Measurements from ENCODE around the gene PAK5.

The PAK5 gene

GRCh38 chr20:9595763-9596162 lies 243.1 kb downstream of the PAK5 start:
- Mint-ChIP-seq H3K27ac (no peak overlapping the region), H3K4me3 (no peak overlapping the region), H3K4me1 (no peaks in the 10 kb centered on the region), H3K27me3 (no peaks in the 10 kb centered on the region), H3K9me3 (no peaks in the 10 kb centered on the region)
- DNase-seq (no peak), ATAC-seq (no peak)

- Mint-ChIP-seq H3K4me3 (no peak overlapping the region), H3K27me3 (no peaks in the 10 kb centered on the region), H3K9me3 (no peaks in the 10 kb centered on the region), H3K27ac (no peak overlapping the region), H3K4me1 (no peaks in the 10 kb centered on the region)
- DNase-seq (no peak), ATAC-seq (no peak)
Measured at GRCh38 chr20:9594284-9594875, 244.5 kb downstream of the PAK5 start.

DNA sequence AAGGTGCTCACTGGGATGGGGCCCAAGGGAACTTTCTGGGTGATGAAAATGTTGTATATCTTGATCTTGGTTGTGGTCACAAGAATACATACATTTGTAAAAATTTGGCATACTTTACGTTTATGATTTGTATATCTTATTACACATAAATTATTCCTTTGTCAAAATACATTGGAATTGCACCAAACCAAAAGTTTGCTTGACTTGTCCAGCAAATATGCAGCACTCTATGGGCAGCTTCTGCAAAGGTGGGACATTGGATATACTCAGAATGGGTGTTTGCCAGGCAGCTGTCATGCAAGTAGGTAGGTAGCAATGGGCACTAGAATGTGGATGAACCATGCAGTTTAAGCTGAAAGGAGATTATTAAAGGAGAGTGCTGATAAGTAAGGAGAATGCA lies 246.5 kb downstream of the PAK5 start:
- H3K9me3 Mint-ChIP-seq, result no peaks in the 10 kb centered on the region
- no peaks in the 10 kb centered on the region for H3K27me3 Mint-ChIP-seq
- H3K4me3 Mint-ChIP-seq, result no peak overlapping the region
- ATAC-seq (no peak), DNase-seq (no peak)
- H3K4me1 Mint-ChIP-seq, result no peaks in the 10 kb centered on the region
- no peak overlapping the region for H3K27ac Mint-ChIP-seq

GRCh38 chr20:9591080-9591479 lies 247.8 kb downstream of the PAK5 start:
- Mint-ChIP-seq H3K27me3 (no peaks in the 10 kb centered on the region), H3K27ac (no peak overlapping the region), H3K9me3 (no peaks in the 10 kb centered on the region), H3K4me3 (no peak overlapping the region), H3K4me1 (no peaks in the 10 kb centered on the region)
- DNase-seq, result no peak
- no peak for ATAC-seq

DNA sequence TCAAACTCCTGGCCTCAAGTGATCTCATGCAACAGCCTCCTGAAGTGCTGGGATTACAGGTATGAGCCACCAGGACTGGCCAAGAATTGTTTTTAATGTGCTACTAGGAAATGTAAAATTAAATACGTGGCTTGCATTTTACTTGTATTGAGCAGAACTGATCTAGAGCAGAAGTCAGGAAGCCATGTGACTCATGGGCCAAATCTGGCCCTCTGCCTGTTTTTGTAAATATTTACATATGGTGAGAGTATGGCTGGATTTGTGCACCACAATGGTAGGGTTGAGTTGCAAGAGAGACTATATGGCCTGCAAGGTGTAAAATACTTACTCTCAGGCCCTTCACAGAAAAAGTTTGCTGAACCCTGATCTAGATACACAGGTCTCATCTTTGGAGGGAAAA lies 248.7 kb downstream of the PAK5 start:
- H3K9me3 Mint-ChIP-seq, result no peaks in the 10 kb centered on the region
- H3K27ac Mint-ChIP-seq, result no peak overlapping the region
- ATAC-seq (no peak), DNase-seq (no peak)
- peaks cover 2% of the 10 kb centered on the region for H3K27me3 Mint-ChIP-seq
- H3K4me3 Mint-ChIP-seq, result no peak overlapping the region
- no peaks in the 10 kb centered on the region for H3K4me1 Mint-ChIP-seq

- ATAC-seq, result no peak
- peaks cover 11% of the 10 kb centered on the region for H3K27me3 Mint-ChIP-seq
- no peak overlapping the region for H3K27ac Mint-ChIP-seq
- H3K4me1 Mint-ChIP-seq, result no peaks in the 10 kb centered on the region
- DNase-seq, result no peak
- H3K4me3 Mint-ChIP-seq, result no peak overlapping the region
- no peaks in the 10 kb centered on the region for H3K9me3 Mint-ChIP-seq
Measured at GRCh38 chr20:9588706-9589105, 250.2 kb downstream of the PAK5 start.

GRCh38 chr20:9583151-9583550 lies 255.7 kb downstream of the PAK5 start:
- peaks cover 0 to 4% of the 10 kb centered on the region in 2 donors for H3K9me3 Mint-ChIP-seq
- H3K4me3 Mint-ChIP-seq, result no peak overlapping the region
- H3K4me1 Mint-ChIP-seq, result no peaks in the 10 kb centered on the region
- peaks cover 11% of the 10 kb centered on the region for H3K27me3 Mint-ChIP-seq
- DNase-seq (no peak), ATAC-seq (no peak)
- H3K27ac Mint-ChIP-seq, result no peak overlapping the region

GRCh38 chr20:9582137-9582536 lies 256.7 kb downstream of the PAK5 start:
- H3K4me1 Mint-ChIP-seq, result no peaks in the 10 kb centered on the region
- no peak for ATAC-seq
- H3K27me3 Mint-ChIP-seq, result peaks cover 11% of the 10 kb centered on the region
- no peak for DNase-seq
- peaks cover 0 to 4% of the 10 kb centered on the region in 2 donors for H3K9me3 Mint-ChIP-seq
- no peak overlapping the region for H3K4me3 Mint-ChIP-seq
- no peak overlapping the region for H3K27ac Mint-ChIP-seq

DNA sequence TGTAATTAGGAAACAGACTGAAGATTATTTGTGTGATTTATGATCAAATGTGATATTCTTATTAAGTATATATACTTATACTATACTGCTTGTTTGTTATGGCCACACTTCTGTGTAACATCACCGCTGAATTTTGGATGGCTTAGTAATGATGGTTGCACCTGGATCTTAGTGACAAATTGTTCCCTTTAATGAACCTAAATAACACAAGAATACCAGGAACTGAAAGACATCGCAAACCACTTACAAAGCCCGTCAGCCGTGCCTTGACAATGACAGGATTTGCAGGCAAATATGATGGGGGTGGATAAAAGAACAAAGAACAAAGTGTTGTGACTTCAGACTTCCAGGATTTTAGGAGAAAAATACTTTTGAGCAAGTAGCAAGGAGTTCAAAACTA lies 257.4 kb downstream of the PAK5 start:
- Mint-ChIP-seq H3K4me3 (no peak overlapping the region), H3K9me3 (peaks cover 0 to 4% of the 10 kb centered on the region in 2 donors), H3K27ac (no peak overlapping the region), H3K27me3 (peaks cover 11% of the 10 kb centered on the region), H3K4me1 (no peaks in the 10 kb centered on the region)
- no peak for ATAC-seq
- no peak for DNase-seq

- Mint-ChIP-seq H3K4me3 (no peak overlapping the region), H3K9me3 (peaks cover 0 to 4% of the 10 kb centered on the region in 2 donors), H3K4me1 (no peaks in the 10 kb centered on the region), H3K27ac (no peak overlapping the region), H3K27me3 (peaks cover 3% of the 10 kb centered on the region)
- ATAC-seq (no peak), DNase-seq (no peak)
Measured at GRCh38 chr20:9578594-9578993, 260.3 kb downstream of the PAK5 start.

DNA sequence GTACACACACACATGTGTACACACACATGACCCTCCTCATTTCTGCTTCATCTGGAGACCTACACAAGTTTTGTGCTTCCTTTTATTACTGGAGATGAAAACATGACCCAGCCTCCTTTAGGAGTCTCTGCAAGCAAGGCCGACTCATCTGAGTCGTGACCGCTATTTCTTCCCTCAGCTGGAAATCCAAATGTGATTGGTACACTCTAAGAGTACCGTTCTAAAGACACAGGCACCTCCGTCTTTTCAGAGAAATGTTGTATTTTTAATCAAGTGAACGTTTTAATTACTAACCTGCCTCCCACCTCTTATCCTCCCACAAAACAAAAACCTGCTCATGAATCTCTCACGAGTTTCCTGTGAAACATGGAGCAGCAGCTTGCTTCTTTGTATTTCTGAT lies 261.5 kb downstream of the PAK5 start:
- no peaks in the 10 kb centered on the region for H3K4me1 Mint-ChIP-seq
- H3K27ac Mint-ChIP-seq, result no peak overlapping the region
- no peak overlapping the region for H3K4me3 Mint-ChIP-seq
- DNase-seq (no peak), ATAC-seq (no peak)
- peaks cover 9% of the 10 kb centered on the region for H3K27me3 Mint-ChIP-seq
- H3K9me3 Mint-ChIP-seq, result peaks cover 0 to 4% of the 10 kb centered on the region in 2 donors

DNA sequence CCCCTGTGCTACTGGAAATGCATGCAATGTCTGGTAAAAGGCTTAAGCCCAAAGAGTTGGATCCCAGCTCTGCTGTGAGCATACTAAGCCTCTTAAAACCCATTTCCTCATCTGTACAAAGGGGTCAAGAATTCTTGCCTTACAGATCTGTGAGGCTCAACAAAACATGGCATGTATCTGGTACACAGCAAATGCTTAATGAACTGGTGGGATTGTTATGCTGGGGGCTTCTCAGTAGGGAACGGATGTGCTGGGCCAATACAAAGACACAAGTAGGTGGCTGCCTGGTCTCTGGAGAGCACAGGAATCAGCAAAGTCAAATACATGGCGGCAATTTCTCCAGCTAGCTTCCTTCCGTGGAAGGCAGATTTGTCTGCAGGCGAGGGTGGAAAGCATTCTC lies 262.2 kb downstream of the PAK5 start:
- DNase-seq (no peak), ATAC-seq (no peak)
- H3K9me3 Mint-ChIP-seq, result peaks cover 0 to 4% of the 10 kb centered on the region in 2 donors
- peaks cover 9% of the 10 kb centered on the region for H3K27me3 Mint-ChIP-seq
- no peak overlapping the region for H3K27ac Mint-ChIP-seq
- H3K4me3 Mint-ChIP-seq, result no peak overlapping the region
- H3K4me1 Mint-ChIP-seq, result no peaks in the 10 kb centered on the region

DNA sequence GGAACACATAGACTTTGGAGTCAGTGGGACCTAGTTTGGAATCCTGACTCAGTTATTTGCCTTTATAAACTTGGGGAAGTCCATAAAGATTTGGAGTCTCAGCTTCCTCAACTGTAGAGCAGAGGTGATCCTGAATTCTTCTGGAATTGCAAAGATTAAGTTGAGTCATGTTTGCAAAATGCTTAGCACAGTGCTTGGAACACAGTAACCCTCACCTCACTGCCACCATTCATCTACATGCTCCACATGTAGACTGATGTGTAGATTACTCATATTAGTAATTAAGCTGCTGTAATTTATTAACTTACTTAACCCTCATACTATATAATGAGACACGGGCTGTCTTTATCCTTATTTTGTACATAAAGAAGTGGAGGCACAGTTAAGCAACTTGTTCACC lies 263.0 kb downstream of the PAK5 start:
- ATAC-seq, result no peak
- Mint-ChIP-seq H3K4me3 (no peak overlapping the region), H3K27ac (no peak overlapping the region), H3K4me1 (no peaks in the 10 kb centered on the region), H3K27me3 (peaks cover 9% of the 10 kb centered on the region), H3K9me3 (peaks cover 0 to 4% of the 10 kb centered on the region in 2 donors)
- no peak for DNase-seq

- ATAC-seq, result no peak
- Mint-ChIP-seq H3K4me3 (no peak overlapping the region), H3K9me3 (no peaks in the 10 kb centered on the region), H3K27ac (no peak overlapping the region), H3K27me3 (peaks cover 9% of the 10 kb centered on the region), H3K4me1 (no peaks in the 10 kb centered on the region)
- no peak for DNase-seq
Measured at GRCh38 chr20:9574776-9575175, 264.1 kb downstream of the PAK5 start.

- ATAC-seq (no peak), DNase-seq (no peak)
- no peak overlapping the region for H3K27ac Mint-ChIP-seq
- H3K4me1 Mint-ChIP-seq, result no peaks in the 10 kb centered on the region
- H3K27me3 Mint-ChIP-seq, result peaks cover 9% of the 10 kb centered on the region
- peaks cover 3 to 4% of the 10 kb centered on the region in 2 donors for H3K9me3 Mint-ChIP-seq
- no peak overlapping the region for H3K4me3 Mint-ChIP-seq
Measured at GRCh38 chr20:9574181-9574580, 264.7 kb downstream of the PAK5 start.

- ATAC-seq, result no peak
- Mint-ChIP-seq H3K4me1 (no peaks in the 10 kb centered on the region), H3K27ac (no peak overlapping the region), H3K27me3 (peaks cover 9% of the 10 kb centered on the region), H3K9me3 (peaks cover 5 to 7% of the 10 kb centered on the region in 2 donors), H3K4me3 (no peak overlapping the region)
- DNase-seq, result no peak
Measured at GRCh38 chr20:9573335-9574151, 265.3 kb downstream of the PAK5 start.
